ENCODE results near the gene MYD88.
"Not testable (repeated sequence)": the region's sequence is repeated elsewhere in the genome, so short reads cannot be mapped to it uniquely, and the experiment has no call there.

The MYD88 gene

GRCh38 chr3:38142959-38143358 lies 4.5 kb downstream of the MYD88 start:
- no peak for DNase-seq (ENCODE audit: low spot score)

GRCh38 chr3:38143511-38143910 lies 5.0 kb downstream of the MYD88 start:
- DNase-seq (ENCODE audit: low spot score) = no peak

- no peak for DNase-seq (ENCODE audit: low spot score)
These were observed 8.0 kb downstream of the MYD88 start for GRCh38 chr3:38146504-38146903.

- DNase-seq (ENCODE audit: low spot score) = no peak
These were observed 9.0 kb downstream of the MYD88 start for GRCh38 chr3:38147421-38147820.

DNA sequence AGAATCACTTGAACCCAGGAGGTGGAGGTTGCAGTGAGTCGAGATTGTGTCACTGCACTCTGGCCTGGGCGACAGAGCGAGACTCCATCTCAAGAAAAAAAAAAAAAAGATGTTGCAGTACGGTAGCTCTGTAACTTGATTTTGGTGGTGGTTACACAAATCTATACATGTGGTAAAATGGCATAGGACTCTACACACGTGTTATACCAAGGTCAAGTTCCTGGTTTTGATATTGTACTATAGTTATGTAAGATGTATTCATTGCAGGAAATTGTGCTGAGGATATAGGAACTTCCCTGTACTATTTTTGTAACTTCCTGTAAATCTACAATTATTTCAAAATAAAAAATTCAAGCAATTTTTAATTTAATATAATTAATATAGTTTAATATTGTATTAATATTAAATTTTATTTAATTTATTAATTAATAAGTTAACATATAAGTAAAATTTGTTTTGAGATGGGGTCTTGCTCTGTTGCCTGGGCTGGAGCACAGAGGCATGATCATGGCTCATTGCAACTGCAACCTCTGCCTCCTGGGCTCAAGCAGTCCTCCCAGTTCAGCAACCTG lies 9.9 kb downstream of the MYD88 start:
- DNase-seq (ENCODE audit: low spot score) = no peak

GRCh38 chr3:38149708-38150107 lies 11.2 kb downstream of the MYD88 start:
- no peak for DNase-seq (ENCODE audit: low spot score)

DNA sequence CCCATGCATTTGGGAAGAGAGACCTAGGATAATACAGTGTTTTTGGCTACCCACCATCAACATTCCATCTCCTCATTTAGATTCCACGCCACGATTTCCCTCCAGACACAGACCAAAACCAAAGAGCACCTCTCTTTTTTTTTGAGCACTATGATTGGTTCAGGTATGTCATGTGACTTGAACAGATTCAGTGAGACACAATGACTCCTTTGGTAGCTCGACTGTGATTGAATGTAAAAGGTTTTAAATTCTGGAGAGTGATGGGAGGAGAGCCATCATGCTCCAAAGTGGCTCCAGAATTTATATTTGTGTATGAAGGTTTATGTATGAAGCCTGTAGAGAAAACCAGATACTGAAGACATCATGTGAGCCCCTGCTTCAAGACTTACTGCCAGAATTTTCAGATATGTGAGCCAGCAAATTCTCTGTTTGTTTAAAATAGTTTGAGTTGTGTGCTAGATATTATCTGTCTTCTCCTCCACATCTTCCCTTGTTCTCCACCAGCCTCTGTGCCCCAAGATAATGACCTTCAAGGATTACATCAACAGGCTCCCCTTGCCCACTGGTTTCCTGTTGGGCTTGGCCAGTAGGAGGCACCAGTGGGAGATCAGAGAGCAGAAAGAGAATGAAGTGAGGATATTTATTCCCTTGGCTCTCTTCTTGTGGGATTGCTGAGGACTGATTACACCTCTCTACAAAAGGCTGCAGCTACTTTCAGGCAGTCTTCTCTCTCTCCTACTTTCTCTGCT lies 12.5 kb downstream of the MYD88 start:
- DNase-seq (ENCODE audit: low spot score) = no peak

- DNase-seq (ENCODE audit: low spot score) = no peak
These were observed 13.3 kb downstream of the MYD88 start for GRCh38 chr3:38151667-38152265.

- DNase-seq (ENCODE audit: low spot score) = no peak
These were observed 14.1 kb downstream of the MYD88 start for GRCh38 chr3:38152609-38153008.

DNA sequence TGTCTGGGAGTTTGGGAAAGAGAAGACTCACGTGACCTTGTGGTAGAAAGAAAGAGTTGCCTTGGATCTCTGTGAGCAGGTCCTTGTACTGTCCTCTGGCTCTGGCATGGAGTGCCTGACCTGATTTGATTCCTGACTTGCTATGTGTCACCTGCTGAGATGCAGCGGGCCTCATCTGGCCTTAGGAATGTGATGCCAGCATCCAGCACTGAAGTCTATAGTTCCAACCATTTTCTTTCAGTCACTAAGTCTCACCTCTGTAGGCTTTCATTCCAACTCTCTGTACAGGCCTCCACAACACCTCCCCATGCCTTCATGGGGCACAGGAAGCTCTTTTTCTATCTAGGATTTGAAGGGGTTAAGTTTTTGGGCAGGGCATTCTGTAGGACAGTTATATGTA lies 14.8 kb downstream of the MYD88 start:
- no peak for DNase-seq (ENCODE audit: low spot score)

- no peak for DNase-seq (ENCODE audit: low spot score)
These were observed 15.6 kb downstream of the MYD88 start for GRCh38 chr3:38154033-38154494.

DNA sequence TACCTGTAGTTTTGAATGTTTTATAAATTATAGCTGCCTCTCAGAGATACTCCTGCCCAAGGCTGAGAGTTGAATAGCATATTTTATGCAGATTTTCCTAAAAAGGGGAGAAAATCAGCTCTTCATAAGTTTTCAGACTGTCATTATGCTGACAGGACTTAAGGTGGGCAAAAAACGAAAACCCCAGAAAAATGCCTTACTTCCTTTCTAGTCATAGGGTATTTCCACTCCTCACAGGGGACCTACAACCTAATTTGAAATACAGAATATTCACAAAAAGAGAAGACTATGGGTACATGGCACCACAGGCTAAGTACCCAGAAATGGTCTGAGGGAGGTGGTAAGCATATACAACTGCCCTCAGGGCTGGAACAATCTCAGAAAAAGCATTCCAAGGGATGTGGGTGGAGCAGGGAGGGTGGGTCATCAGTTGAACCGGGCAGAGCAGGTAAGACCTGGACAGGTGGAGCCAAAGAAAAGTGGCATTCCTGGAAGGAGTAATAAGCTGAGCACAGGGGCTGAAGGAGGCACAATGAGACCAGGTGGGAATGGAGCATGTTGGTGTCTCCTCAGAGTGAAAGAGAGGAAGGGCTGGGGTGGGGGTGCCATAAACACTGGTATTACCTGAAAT lies 16.3 kb downstream of the MYD88 start:
- no peak for DNase-seq (ENCODE audit: low spot score)

GRCh38 chr3:38155825-38156224 lies 17.4 kb downstream of the MYD88 start:
- DNase-seq (ENCODE audit: low spot score) = no peak

DNA sequence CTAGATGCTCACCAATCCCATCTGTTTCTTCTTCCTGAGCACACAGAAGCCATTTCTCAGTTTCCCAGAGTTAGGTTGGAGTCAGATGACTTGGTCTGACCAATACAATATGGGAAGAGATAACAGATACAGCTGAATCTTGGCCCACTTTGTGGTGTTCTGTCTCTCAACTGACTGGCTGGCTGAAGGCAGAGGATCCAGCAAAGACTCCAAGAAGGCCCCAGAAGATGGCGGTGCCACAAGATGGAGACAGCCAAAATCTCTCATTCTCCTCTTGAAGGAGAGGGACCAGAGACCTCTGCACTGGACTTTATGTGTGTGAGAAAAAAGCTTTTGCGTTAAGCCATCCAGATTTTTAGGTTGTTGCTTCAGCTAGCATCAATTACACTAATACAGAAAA lies 18.7 kb downstream of the MYD88 start:
- DNase-seq (ENCODE audit: low spot score) = no peak

DNA sequence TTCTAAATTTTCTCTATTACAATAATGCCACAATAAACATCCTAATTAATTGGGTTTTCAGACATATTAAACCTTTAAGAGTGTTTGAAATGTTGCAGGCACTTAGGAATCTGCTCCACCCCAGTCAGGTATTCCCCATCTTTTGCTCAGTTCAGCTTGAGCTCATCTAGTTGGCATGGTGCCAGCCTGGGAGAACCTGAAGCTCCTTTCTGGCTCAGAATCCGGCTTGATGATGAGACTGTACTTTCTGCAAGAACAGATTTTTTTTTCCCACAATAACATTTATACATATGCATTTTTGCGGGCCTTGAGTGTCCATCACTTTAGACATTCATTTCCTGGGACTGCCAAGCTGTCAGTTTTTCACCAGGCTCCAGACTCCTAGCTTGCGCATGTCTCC lies 19.1 kb downstream of the MYD88 start:
- DNase-seq (ENCODE audit: low spot score) = no peak

- no peak for DNase-seq (ENCODE audit: low spot score)
These were observed 20.0 kb downstream of the MYD88 start for GRCh38 chr3:38158472-38158871.

GRCh38 chr3:38160704-38161103 lies 22.2 kb downstream of the MYD88 start:
- DNase-seq (ENCODE audit: low spot score) = not testable (repeated sequence)

GRCh38 chr3:38163117-38163840 lies 24.8 kb downstream of the MYD88 start:
- no peak for DNase-seq (ENCODE audit: low spot score)

- no peak for DNase-seq (ENCODE audit: low spot score)
These were observed 25.6 kb downstream of the MYD88 start for GRCh38 chr3:38163841-38164642.

DNA sequence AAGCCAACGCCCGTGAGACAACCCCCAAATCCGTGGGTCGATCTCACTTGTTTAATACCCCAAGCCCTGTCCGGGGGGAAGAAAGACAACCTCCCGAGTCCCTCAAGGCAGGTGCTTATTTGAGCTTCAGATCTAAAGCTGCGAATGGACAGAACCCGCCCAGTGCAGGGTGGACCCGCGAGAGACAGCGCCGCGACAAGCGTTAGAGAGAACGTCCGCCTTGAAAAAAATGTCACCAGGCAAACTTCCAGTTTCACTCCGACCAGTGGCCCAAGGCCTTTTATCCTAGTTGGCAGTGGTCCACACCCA lies 26.1 kb downstream of the MYD88 start:
- DNase-seq (ENCODE audit: low spot score) = no peak

DNA sequence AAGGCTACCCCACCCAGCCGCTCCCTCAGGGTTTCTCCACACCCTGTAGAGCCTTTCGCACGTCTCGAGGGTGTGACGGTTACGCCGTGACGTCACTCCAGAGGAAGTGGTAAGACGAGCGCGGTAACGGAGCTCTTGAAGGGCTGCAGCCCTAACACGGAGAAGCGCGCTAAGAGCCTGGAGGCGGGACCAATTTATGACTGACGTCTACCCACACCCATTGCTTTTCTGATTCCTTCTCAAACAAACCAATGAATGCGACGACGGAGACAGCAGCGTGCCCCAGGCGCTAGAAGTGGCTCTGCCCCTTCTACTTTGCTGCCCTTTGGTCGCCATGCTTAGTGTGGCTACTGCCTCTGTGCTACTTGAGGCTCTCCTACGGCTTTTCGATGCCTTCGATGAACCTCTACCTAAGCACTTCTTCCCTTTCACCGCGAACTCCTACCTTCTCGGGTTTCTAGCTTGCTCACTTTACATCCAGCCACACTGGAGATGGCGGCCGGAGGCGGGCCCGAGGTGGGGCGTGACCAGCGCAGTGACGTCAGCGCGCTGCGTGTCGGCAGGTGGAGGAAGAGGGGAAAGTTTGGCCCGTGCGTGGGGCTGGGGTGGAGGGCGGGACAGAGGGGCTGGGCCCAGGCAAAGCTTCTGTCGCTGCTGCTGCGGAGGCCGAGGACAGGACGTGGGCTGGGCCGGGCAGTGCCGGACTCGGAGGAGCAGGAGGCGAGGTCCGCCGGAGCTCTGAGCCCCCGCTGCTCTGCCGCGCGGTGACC lies 26.7 kb downstream of the MYD88 start, which contains the start of gene OXSR1:
TSS of gene OXSR1 (plus strand) at position 586 of the 770 bp plus-strand sequence. CDS start 340 bp downstream, outside the sequence.
- DNase-seq (ENCODE audit: low spot score) = peak; percentile 96

Measured in hepatic stellate cell (primary cell).